IPS-20b (cell line): ENCODE results near the gene DNAJB8.

ENCODE experiments used
- H3K27ac ChIP-seq: one replicate; pipeline ENCODE4 v1.5.1; 2013; ENCODE audit warnings: low read length
- H3K27me3 ChIP-seq: 2 replicates; pipeline ENCODE4 v1.6.1; 2013; ENCODE audit warnings: mild to moderate bottlenecking, low read length, inconsistent platforms; ENCODE audit not compliant: insufficient read depth
- H3K36me3 ChIP-seq: 2 replicates; pipeline ENCODE4 v1.6.1; 2013; ENCODE audit warnings: low read depth, mild to moderate bottlenecking, inconsistent platforms, low read length, moderate library complexity; ENCODE audit not compliant: insufficient read depth
- H3K4me1 ChIP-seq: 2 replicates; pipeline ENCODE4 v1.6.1; 2013; ENCODE audit warnings: mild to moderate bottlenecking, control low read depth, inconsistent platforms, low read length, moderate library complexity; ENCODE audit not compliant: insufficient read depth
- H3K4me3 ChIP-seq: 2 replicates; pipeline ENCODE4 v1.5.1; 2013; ENCODE audit warnings: mild to moderate bottlenecking, low read length, inconsistent platforms
- H3K9ac ChIP-seq: 2 replicates; pipeline ENCODE4 v1.6.1; 2013; ENCODE audit warnings: low read depth, mild to moderate bottlenecking, inconsistent platforms, low read length, moderate library complexity
- H3K9me3 ChIP-seq: 2 replicates; pipeline ENCODE4 v1.6.1; 2013; ENCODE audit warnings: mild to moderate bottlenecking, low read depth, low read length, inconsistent platforms; ENCODE audit not compliant: insufficient read depth

DNAJB8 gene

DNA sequence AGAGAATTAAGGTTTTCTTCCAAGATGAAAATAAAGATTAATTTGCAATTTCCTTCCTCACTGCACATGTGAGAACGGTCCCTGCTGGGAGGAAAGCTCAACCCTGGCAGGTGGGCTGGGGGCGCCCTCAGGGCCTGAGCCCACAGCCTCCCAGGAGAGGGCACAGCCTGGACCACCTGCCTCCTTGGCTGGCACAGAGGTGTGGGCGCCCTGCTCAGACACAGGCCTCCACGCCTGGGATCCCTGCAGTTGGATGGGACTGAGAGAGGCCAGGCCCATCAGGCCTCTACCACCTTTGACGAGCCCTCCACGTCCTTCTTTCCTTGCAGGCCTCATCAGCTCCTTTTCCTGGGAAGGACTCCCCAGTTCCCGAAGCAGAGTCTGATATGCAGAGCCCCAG lies 46.4 kb downstream of the DNAJB8 start:
- Histone ChIP-seq H3K9ac (no peak overlapping the region), H3K9me3 (no peaks in the 10 kb centered on the region), H3K36me3 (no peaks in the 10 kb centered on the region), H3K27ac (no peak overlapping the region), H3K27me3 (peaks cover 12% of the 10 kb centered on the region), H3K4me3 (no peak overlapping the region), H3K4me1 (no peaks in the 10 kb centered on the region)

DNA sequence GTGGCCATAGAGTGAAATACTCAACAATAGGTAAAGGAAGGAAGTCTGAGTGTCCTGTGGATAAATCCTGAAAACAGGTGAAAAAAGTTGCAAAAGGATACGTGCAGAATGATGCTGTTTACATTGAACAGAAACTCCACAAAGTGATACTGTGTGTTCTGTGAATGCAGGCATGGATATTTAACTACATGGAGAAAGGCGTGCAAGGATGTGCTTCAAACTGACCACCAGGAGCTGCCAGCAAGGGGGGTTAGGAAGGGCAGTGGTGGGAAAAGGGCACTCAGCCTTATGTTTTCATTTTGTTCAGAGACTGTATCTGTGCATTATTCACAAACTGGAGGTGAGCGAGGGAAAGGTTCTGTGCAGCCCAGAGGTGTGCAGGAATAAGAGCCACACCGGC lies 47.4 kb downstream of the DNAJB8 start:
- H3K9me3 ChIP-seq = no peaks in the 10 kb centered on the region
- no peaks in the 10 kb centered on the region for H3K4me1 ChIP-seq
- H3K9ac ChIP-seq = no peak overlapping the region
- H3K27ac ChIP-seq = no peak overlapping the region
- H3K4me3 ChIP-seq = no peak overlapping the region
- H3K27me3 ChIP-seq = 0 out of 2 replicates have a peak, but pooled peaks cover 4% of the 10 kb centered on the region
- no peaks in the 10 kb centered on the region for H3K36me3 ChIP-seq

DNA sequence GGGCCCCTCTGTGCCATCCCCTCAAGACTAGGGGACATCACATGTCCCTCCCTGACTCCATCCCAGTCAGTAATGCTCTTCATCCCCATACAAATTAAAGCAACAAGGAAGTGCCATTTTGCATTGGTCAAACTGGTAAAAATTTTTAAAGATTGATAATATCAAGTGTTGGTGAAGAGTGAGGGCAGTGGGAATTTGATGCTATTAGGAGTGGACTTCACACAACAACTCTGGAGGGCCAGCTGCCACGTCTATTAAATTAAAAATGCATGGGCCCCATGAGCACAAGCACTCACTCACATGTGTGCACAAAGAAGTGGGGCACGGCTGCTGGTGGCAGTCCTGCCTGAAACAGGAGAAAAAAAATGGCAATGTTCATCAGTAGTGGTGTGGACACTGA lies 47.8 kb downstream of the DNAJB8 start:
- Histone ChIP-seq H3K27me3 (0 out of 2 replicates have a peak, but pooled peaks cover 1% of the 10 kb centered on the region), H3K9ac (no peak overlapping the region), H3K36me3 (no peaks in the 10 kb centered on the region), H3K4me3 (no peak overlapping the region), H3K27ac (no peak overlapping the region), H3K4me1 (no peaks in the 10 kb centered on the region), H3K9me3 (no peaks in the 10 kb centered on the region)

- Histone ChIP-seq H3K36me3 (no peaks in the 10 kb centered on the region), H3K9me3 (no peaks in the 10 kb centered on the region), H3K27ac (no peak overlapping the region), H3K9ac (no peak overlapping the region), H3K4me1 (peaks cover 3% of the 10 kb centered on the region; the same call in 1 of the 2 replicates), H3K4me3 (no peak overlapping the region), H3K27me3 (no peaks in the 10 kb centered on the region)
Observed at GRCh38 chr3:128416578-128417211, 50.0 kb downstream of the DNAJB8 start.

DNA sequence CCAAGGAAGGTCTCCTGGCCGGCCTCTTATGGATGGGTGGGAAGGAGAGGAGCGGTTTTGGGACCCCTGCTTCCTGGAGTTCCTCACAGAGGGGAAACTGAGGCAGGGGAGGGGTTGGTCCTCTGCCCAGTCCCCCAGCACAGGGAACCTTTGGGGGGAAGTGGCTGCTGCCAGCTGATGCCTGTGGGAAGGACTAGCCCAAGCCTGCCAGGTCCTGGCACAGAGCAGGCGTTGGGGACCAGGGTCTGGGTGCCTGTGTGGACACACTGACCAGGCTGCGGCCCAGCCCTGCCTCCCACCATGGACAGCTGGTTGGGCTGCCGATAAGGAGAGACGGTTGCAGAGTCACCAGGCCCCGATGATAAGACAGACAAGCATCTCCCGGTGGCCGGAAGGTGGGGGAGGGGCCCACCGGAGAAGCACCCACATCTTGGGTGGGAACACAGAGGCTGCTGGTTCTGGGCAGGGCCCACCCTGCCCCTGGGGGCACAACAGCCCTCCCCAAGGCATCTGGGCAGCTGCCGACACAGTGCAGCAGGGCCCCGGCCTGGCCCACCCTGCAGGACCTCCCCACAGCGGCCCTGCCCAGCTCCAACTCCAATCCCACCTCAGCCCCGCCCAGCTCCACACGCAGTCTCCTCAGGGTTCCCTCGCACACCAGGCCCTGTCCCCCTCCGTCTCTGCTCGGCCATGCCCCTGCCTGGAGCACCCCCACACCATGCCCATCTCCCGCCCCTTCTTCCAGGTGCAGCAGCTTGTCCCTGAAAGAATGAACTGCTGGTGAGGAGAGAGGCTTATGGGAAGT lies 50.7 kb downstream of the DNAJB8 start:
- peaks cover 3% of the 10 kb centered on the region; the same call in 1 of the 2 replicates for H3K4me1 ChIP-seq
- H3K9me3 ChIP-seq = no peaks in the 10 kb centered on the region
- no peaks in the 10 kb centered on the region for H3K27me3 ChIP-seq
- no peaks in the 10 kb centered on the region for H3K36me3 ChIP-seq
- H3K9ac ChIP-seq = no peak overlapping the region
- H3K4me3 ChIP-seq = no peak overlapping the region
- no peak overlapping the region for H3K27ac ChIP-seq

- H3K9ac ChIP-seq = no peak overlapping the region
- H3K27ac ChIP-seq = no peak overlapping the region
- no peaks in the 10 kb centered on the region for H3K27me3 ChIP-seq
- no peaks in the 10 kb centered on the region for H3K9me3 ChIP-seq
- peaks cover 3% of the 10 kb centered on the region; the same call in 1 of the 2 replicates for H3K4me1 ChIP-seq
- H3K36me3 ChIP-seq = no peaks in the 10 kb centered on the region
- H3K4me3 ChIP-seq = no peak overlapping the region
Observed at GRCh38 chr3:128415200-128415772, 51.4 kb downstream of the DNAJB8 start.

- no peak overlapping the region for H3K9ac ChIP-seq
- peaks cover 3% of the 10 kb centered on the region; the same call in 1 of the 2 replicates for H3K4me1 ChIP-seq
- H3K36me3 ChIP-seq = no peaks in the 10 kb centered on the region
- no peaks in the 10 kb centered on the region for H3K9me3 ChIP-seq
- no peaks in the 10 kb centered on the region for H3K27me3 ChIP-seq
- no peak overlapping the region for H3K27ac ChIP-seq
- no peak overlapping the region for H3K4me3 ChIP-seq
Observed at GRCh38 chr3:128413413-128414205, 53.1 kb downstream of the DNAJB8 start.

DNA sequence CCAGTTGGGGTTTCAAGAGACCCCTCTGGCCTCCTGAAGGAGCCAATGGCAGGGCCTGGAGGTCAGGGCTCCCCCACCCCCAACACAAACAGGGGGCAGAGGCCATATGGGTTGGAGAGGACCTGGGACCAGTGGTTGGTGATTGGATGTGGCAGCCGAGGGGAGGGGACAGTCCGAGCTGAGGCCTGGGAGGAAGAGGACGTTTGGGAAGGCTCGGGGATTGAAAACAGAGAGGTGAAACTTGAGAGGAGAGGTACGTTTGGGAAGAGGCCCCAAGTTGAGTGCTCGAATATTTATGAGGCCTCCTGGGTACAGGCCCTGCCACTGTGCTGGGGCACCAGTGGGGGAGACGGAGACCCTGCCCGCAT lies 53.7 kb downstream of the DNAJB8 start:
- Histone ChIP-seq H3K4me3 (no peak overlapping the region), H3K27ac (no peak overlapping the region), H3K36me3 (no peaks in the 10 kb centered on the region), H3K4me1 (peaks cover 3% of the 10 kb centered on the region; the same call in 1 of the 2 replicates), H3K9ac (no peak overlapping the region), H3K27me3 (no peaks in the 10 kb centered on the region), H3K9me3 (no peaks in the 10 kb centered on the region)
